ENCODE data around the gene ZNF708.
"Not testable (repeated sequence)": the region's sequence is repeated elsewhere in the genome, so short reads cannot be mapped to it uniquely, and the experiment has no call there.

Gene ZNF708

GRCh38 chr19:21259421-21260124 lies 69.6 kb downstream of the ZNF708 start:
- DNase-seq: not testable (repeated sequence)

DNA sequence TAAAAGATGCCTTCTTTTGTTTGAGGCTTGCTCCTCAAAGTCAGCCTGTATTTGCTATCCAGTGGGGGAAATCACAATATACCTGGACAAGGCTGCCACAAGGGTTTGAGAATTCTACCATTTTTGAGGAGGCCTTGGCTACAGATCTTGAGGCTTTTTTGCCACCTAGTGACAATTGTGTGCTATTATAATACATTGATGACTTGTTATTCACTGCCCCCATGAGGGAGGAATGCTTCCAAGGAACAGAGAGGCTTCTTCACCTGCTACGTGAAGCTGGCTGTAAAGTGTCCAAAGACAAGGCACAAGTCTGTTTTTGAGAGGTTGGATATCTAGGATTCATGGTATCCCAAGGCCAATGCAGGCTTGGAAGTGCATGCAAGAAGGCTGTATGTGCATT lies 72.5 kb downstream of the ZNF708 start:
- DNase-seq: no peak

Measured in fibroblast of skin of abdomen (primary cell).